Lung (tissue), 12 donors: ENCODE results near the gene CAV2. TPM values are rescaled to one million over a fixed set of nuclear protein-coding genes. Genes with fewer than 3 reads are reported as not detected.
A peak's percentile ranks its signal among the peaks of the same experiment; 100 is the strongest.

Source experiments
- ATAC-seq: fragments of 200-7000 bp; cut with Tn5 transposase; one replicate; pipeline ENCODE4 v1.9.1; 2020; ENCODE audit warnings: moderate number of reproducible peaks; ENCODE audit not compliant: insufficient read depth, low FRiP score
- DNase-seq, 3 donors: peaks; one replicate each; pipeline ENCODE4 v3.0.0-alpha.2; 2013 to 2017
- H3K27ac ChIP-seq, 2 donors: one replicate each; pipeline ENCODE4 v1.5.1; 2013; ENCODE audit warnings: mild to moderate bottlenecking in 2 of 2, moderate library complexity in 2 of 2, control low read depth in 1 of 2, inconsistent platforms in 1 of 2, low read depth in 1 of 2, low read length in 1 of 2
- H3K27me3 ChIP-seq, 3 donors: one replicate each; pipeline ENCODE4 v1.5.1; 2013; ENCODE audit warnings: low read length in 2 of 3; ENCODE audit not compliant: control insufficient read depth in 3 of 3, insufficient read depth in 3 of 3
- H3K36me3 ChIP-seq, 4 donors: one replicate each; pipeline ENCODE4 v1.5.1; 2013; ENCODE audit warnings: low read length in 4 of 4, mild to moderate bottlenecking in 1 of 4, moderate library complexity in 1 of 4; ENCODE audit not compliant: control insufficient read depth in 4 of 4, insufficient read depth in 4 of 4
- H3K4me1 ChIP-seq, 5 donors: one replicate each; pipeline ENCODE4 v1.5.1; 2013; ENCODE audit warnings: low read length in 5 of 5, mild to moderate bottlenecking in 2 of 5, moderate library complexity in 1 of 5; ENCODE audit not compliant: control insufficient read depth in 5 of 5, insufficient read depth in 5 of 5
- H3K4me3 ChIP-seq: one replicate; pipeline ENCODE4 v1.5.1; 2013; ENCODE audit warnings: mild to moderate bottlenecking, control low read depth, moderate library complexity
- H3K9ac ChIP-seq, 2 donors: one replicate each; pipeline ENCODE4 v1.5.1; 2013; ENCODE audit warnings: low read length in 2 of 2, control low read depth in 1 of 2; ENCODE audit not compliant: insufficient read depth in 1 of 2
- H3K9me3 ChIP-seq, 4 donors: one replicate each; pipeline ENCODE4 v1.5.1; 2013; ENCODE audit warnings: low read length in 3 of 4, mild to moderate bottlenecking in 1 of 4, moderate library complexity in 1 of 4; ENCODE audit not compliant: control insufficient read depth in 4 of 4, insufficient read depth in 3 of 4
- CTCF ChIP-seq: IDR thresholded peaks from 2 replicates; pipeline ENCODE4 v1.5.1; 2012; ENCODE audit warnings: mild to moderate bottlenecking; ENCODE audit errors: control extremely low read depth, extremely low read depth
- WGBS, 2 donors: extraction: QIAGEN DNeasy Blood & Tissue Kit; methylation state at CpG; one replicate each; pipeline ENCODE4 v1.1.7; 2013; 5-methylcytosine and 5-hydroxymethylcytosine counted together
- polyA plus RNA-seq, 2 donors: library from polyadenylated mRNA; stranded (reverse); fragments of 200-250 nt; gene quantifications; one replicate each; pipeline ENCODE4 v1.2.1, GENCODE V29; 2013
- total RNA-seq, 2 donors: library from RNA; depleted of rRNA in 1 of 2; stranded (reverse); fragments of >200 nt in 1 of 2; gene quantifications; one replicate each; pipeline ENCODE4 v1.2.1, GENCODE V29; 2014 to 2021
- donor health status: control.
- donor health status: control.
- donor health status: Bipolar disorder and iron deficiency.
- donor health status: healthy.
- donor health status: DM: yes; HTN: yes; CAD: no.

CAV2 gene
- total and polyA plus RNA-seq, 4 donors: 57.9 to 214 (median 106) TPM

- H3K27me3 ChIP-seq: no peaks in the 10 kb centered on the region
- H3K9ac ChIP-seq: peak overlapping the region in 1 of 2 donors; percentile 57
- H3K27ac ChIP-seq: peak overlapping the region; percentile 23 to 49
- no peaks in the 10 kb centered on the region for H3K9me3 ChIP-seq
- no peak for DNase-seq
- H3K4me3 ChIP-seq: peak overlapping the region; percentile 16
- H3K4me1 ChIP-seq: peaks cover 4 to 46% (median 22%) of the 10 kb centered on the region in 5 donors
- no peak for ATAC-seq
- WGBS, 2 donors: 45 to 73% methylated on average over 3 of the region's 3 CpGs
- peaks cover 1 to 25% (median 10%) of the 10 kb centered on the region in 4 donors for H3K36me3 ChIP-seq
- no peak for TF ChIP-seq CTCF
Measured at GRCh38 chr7:116530107-116530820, 30.7 kb downstream of the CAV2 start.

GRCh38 chr7:116532102-116532688 lies 32.7 kb downstream of the CAV2 start:
- peak overlapping the region in 1 of 2 donors; percentile 45 for H3K27ac ChIP-seq
- WGBS, 2 donors: 63 to 79% methylated on average over 3 of the region's 3 CpGs
- H3K4me1 ChIP-seq: peaks cover 3 to 32% (median 21%) of the 10 kb centered on the region in 5 donors

GRCh38 chr7:116534790-116535189 lies 35.3 kb downstream of the CAV2 start:
- Histone ChIP-seq H3K27ac (peak overlapping the region; percentile 33 to 70), H3K27me3 (no peaks in the 10 kb centered on the region), H3K36me3 (peaks cover 10 to 37% (median 22%) of the 10 kb centered on the region in 4 donors), H3K4me1 (peaks cover 10 to 48% (median 11%) of the 10 kb centered on the region in 5 donors), H3K4me3 (no peak overlapping the region), H3K9me3 (peaks cover 0 to 3% (median 0%) of the 10 kb centered on the region in 4 donors), H3K9ac (no peak overlapping the region)
- no peak for TF ChIP-seq CTCF
- WGBS, 2 donors: 57 to 71% methylated on average over 2 of the region's 2 CpGs
- ATAC-seq: no peak
- DNase-seq: no peak

More at GRCh38 chr7:116532102-116532688, 32.7 kb downstream of the CAV2 start:
- H3K4me3 ChIP-seq: no peak overlapping the region
- peaks cover 3 to 36% (median 15%) of the 10 kb centered on the region in 4 donors for H3K36me3 ChIP-seq
- no peak for ATAC-seq
- TF ChIP-seq CTCF: no peak
- no peaks in the 10 kb centered on the region for H3K27me3 ChIP-seq
- H3K9me3 ChIP-seq: no peaks in the 10 kb centered on the region
- DNase-seq: no peak
- no peak overlapping the region for H3K9ac ChIP-seq
